GM12865 (cell line): Measurements from ENCODE around the gene DAPK3.
A peak's percentile ranks its signal among the peaks of the same experiment; 100 is the strongest.

Experiments used
- DNase-seq: peaks from one replicate; pipeline ENCODE4 v3.0.0; 2010; ENCODE audit warnings: low read depth
- H3K4me3 ChIP-seq: 2 replicates; pipeline ENCODE4 v1.5.1; 2011; ENCODE audit warnings: mild to moderate bottlenecking, low read depth, low read length, control low read depth
- CTCF ChIP-seq: IDR thresholded peaks from 2 replicates; pipeline ENCODE4 v1.5.1; 2011; ENCODE audit warnings: low read length, control low read depth, low read depth, inconsistent platforms; ENCODE audit not compliant: insufficient read depth; ENCODE audit errors: missing control alignments

The DAPK3 gene

GRCh38 chr19:3979674-3980352 is 8.9 kb upstream of the DAPK3 start:
- no peak for DNase-seq
- H3K4me3 ChIP-seq: no peak overlapping the region
- TF ChIP-seq CTCF: no peak

DNA sequence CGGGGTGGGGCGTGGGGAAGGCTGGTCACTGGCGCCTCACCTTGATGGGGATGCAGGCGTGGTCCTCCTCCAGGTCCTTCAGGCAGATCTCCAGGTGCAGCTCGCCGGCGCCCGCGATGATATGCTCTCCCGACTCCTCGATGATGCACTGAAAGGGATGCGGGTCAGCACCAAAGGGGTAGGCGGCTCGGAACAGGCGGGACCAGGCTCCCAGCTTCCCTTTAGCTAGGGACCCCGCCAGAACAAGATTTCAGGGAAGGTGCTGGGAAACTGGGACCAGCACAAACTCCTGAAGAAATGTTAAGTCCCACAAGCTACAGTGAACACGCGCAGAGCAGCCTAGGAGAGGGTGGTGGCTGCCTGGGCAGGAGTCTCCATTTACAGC is 8.4 kb upstream of the DAPK3 start:
- no peak for DNase-seq
- no peak for TF ChIP-seq CTCF
- H3K4me3 ChIP-seq: no peak overlapping the region

DNA sequence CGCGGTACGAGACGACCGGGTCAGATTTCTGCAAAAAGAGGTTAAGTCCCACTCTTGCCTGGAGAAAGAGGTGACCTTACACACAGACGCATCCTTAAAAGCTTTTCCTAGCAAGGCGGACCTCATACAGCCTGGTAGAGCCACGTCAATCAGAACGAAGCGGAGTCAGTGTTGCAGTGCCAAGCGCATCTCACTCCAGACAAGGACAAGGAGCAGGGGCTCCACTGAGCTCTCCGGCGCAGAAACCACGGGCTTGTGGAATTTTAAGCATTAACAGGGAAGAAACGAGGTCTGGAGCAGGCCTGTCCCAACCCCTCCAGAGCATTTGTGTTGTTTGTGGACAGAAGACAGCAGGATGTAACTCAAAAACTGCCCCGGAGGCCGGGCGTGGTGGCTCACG is 7.2 kb upstream of the DAPK3 start:
- H3K4me3 ChIP-seq: no peak overlapping the region
- no peak for DNase-seq
- TF ChIP-seq CTCF: no peak

DNA sequence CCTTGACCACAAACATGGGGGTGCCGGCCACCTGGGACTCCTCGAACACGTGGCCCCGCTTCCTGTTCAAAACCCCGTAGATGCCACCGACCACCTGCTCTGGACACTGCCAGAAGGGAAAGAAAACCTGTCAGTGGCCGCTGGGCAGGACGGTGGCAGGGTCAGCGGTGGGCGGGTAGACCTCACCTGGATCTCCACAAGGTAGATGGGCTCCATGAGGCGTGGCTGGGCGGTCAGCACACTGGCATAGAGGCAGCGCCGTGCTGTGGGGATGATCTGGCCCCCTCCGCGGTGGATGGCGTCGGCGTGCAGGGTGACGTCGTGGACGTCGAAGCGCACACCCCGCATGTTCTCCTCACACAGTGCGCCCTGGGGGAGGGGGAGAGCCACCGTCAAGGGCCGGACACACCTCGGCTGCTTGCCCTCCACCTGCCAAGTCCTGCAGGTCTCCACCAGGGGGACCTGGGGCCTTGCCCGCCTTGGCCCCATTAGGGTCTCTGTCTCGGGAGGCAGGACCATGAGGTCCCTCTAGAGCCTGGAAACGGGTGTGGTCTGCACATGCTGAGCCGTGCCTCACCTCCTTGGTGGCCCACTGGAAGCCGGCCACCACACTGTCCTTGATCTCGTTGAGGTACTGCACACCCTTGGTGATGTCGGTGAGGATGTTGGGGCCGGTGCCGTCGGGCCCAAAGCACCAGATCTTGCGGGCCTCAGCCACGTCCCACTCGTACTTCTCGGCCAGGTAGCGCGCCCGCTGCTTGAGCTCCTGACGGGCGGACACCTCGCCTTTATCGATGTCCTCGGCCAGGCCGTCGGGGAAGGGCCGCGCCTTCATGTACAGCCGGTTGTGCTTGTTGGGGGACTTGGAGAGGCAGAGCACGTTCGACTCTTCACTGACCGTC is 6.6 kb upstream of the DAPK3 start:
- peak; percentile 10 for TF ChIP-seq CTCF
- no peak overlapping the region for H3K4me3 ChIP-seq
- no peak for DNase-seq

DNA sequence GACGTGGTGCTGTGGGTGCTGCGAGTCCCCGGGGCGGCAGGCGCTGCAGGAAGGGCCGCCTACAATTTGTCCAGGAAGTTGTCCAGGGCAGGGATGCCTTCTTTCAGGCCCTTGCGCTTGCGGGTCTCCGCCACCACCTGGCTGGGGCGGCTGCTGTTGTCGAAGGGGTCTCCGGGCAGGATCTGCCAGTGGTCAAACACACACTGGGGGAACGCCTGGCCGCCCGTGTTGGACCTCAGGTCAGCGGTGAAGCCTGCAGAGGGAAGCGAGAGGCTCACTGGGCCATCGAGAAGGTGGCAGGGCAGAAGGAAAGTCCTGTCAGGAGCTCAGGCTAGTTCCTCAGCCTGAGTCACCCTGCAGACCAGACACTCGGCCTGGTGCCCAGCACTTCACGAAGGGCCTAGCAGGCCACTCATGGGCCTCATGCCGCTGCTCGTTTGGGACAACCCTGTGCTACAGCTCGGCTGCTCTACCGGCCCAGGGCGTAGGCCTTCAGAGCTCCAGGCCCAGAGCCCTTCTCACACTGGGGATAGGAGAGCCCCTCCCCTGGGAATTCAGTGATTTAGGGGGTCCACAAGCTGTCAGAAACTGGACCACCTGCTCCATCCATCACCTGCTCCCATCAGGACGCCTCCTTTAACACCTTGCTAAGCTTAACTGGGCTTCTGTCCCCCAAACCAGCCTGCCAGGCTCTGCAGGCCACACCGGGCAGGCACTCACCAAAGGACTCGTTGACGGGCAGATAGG is 5.8 kb upstream of the DAPK3 start:
- no peak for TF ChIP-seq CTCF
- no peak overlapping the region for H3K4me3 ChIP-seq
- no peak for DNase-seq

DNA sequence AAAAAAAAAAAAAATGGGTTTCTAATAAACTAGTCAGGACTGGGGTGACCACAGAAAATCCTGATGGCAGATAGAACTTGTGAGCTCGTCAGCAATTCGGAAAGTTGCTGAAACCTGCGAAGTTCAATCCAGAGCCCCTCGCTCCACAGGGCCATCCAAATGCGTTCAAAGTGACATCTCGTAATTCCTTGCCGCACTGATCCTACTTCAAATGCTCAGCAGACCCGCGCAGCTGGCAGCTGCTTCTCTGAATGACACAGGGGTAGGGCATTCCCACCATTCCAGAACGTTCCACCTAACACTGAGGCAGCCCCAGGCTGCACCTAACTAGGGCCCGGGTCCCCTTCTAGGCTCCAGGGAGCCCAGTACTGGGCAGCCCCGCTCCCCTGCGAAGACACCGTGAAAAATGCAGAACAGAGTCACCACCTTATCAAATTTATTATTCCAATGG is 4.8 kb upstream of the DAPK3 start:
- no peak for DNase-seq
- H3K4me3 ChIP-seq: no peak overlapping the region
- TF ChIP-seq CTCF: no peak
